Neural progenitor cell (in vitro differentiated cells): ENCODE data around the gene CDK5RAP2. TPM values are rescaled to one million over a fixed set of nuclear protein-coding genes. Genes with fewer than 3 reads are reported as not detected.

Experiments
- DNase-seq: peaks from one replicate; pipeline ENCODE4 v3.0.0-alpha.2; 2016; ENCODE audit warnings: low spot score
- H2AFZ ChIP-seq: fragments of 200-600 bp; sonication (generic); replicated peaks from 2 replicates; pipeline ENCODE4 v1.6.1; 2016; ENCODE audit warnings: antibody characterized with exemption
- H3F3A ChIP-seq: fragments of 200-600 bp; sonication (generic); 2 replicates; pipeline ENCODE4 v1.6.1; 2016; ENCODE audit warnings: antibody characterized with exemption, low read depth
- H3K27ac ChIP-seq: fragments of 200-600 bp; sonication (generic); 2 replicates; pipeline ENCODE4 v1.5.1; 2016; ENCODE audit warnings: mild to moderate bottlenecking
- H3K27me3 ChIP-seq: fragments of 200-600 bp; sonication (generic); 2 replicates; pipeline ENCODE4 v1.6.1; 2016; ENCODE audit warnings: mild to moderate bottlenecking, moderate library complexity
- H3K36me3 ChIP-seq: fragments of 200-600 bp; sonication (generic); 2 replicates; pipeline ENCODE4 v1.5.1; 2016
- H3K4me1 ChIP-seq: fragments of 200-600 bp; sonication (generic); 2 replicates; pipeline ENCODE4 v1.6.1; 2016; ENCODE audit warnings: mixed run types
- H3K4me2 ChIP-seq: fragments of 200-600 bp; sonication (generic); 2 replicates; pipeline ENCODE4 v1.6.1; 2016
- H3K4me3 ChIP-seq: fragments of 200-600 bp; sonication (generic); 2 replicates; pipeline ENCODE4 v1.5.1; 2016
- H3K79me2 ChIP-seq: fragments of 200-600 bp; sonication (generic); 2 replicates; pipeline ENCODE4 v1.6.1; 2016; ENCODE audit warnings: low read depth
- H3K9ac ChIP-seq: fragments of 200-600 bp; sonication (generic); 2 replicates; pipeline ENCODE4 v1.6.1; 2016
- H3K9me3 ChIP-seq: fragments of 200-600 bp; sonication (generic); 2 replicates; pipeline ENCODE4 v1.5.1; 2016; ENCODE audit warnings: low read depth
- H4K20me1 ChIP-seq: fragments of 200-600 bp; sonication (generic); 2 replicates; pipeline ENCODE4 v1.6.1; 2016; ENCODE audit warnings: low read depth
- H3K27ac Mint-ChIP-seq: 3 replicates; pipeline ENCODE4 v1.8.0; 2021; ENCODE audit warnings: mixed read lengths
- H3K27me3 Mint-ChIP-seq: 2 replicates; pipeline ENCODE4 v1.8.0; 2022; ENCODE audit warnings: low read depth, mild to moderate bottlenecking, inconsistent platforms, moderate library complexity, mixed read lengths; ENCODE audit not compliant: insufficient read depth
- H3K36me3 Mint-ChIP-seq: 3 replicates; pipeline ENCODE4 v1.8.0; 2021; ENCODE audit warnings: mixed read lengths
- H3K4me1 Mint-ChIP-seq: 3 replicates; pipeline ENCODE4 v1.8.0; 2021; ENCODE audit warnings: mixed read lengths
- H3K4me3 Mint-ChIP-seq: 3 replicates; pipeline ENCODE4 v1.8.0; 2021; ENCODE audit warnings: mild to moderate bottlenecking, moderate library complexity, mixed read lengths
- H3K9me3 Mint-ChIP-seq: 3 replicates; pipeline ENCODE4 v1.8.0; 2020; ENCODE audit warnings: mixed read lengths
- EZH2 ChIP-seq: fragments of 200-600 bp; sonication (generic); IDR thresholded peaks from 2 replicates; pipeline ENCODE4 v1.6.1; 2017; ENCODE audit warnings: antibody characterized with exemption, mild to moderate bottlenecking, moderate library complexity
- EZH2phosphoT487 ChIP-seq: fragments of 200-600 bp; sonication (generic); IDR thresholded peaks from 2 replicates; pipeline ENCODE4 v1.6.1; 2017; ENCODE audit warnings: antibody characterized with exemption
- total RNA-seq: library from RNA; depleted of rRNA; stranded (reverse); fragments of >200 nt; gene quantifications from 2 replicates; pipeline ENCODE4 v1.2.3, GENCODE V29; 2015; ENCODE audit warnings: low replicate concordance
- TF ChIP-seq, protein P1 (sequence below): fragments of 200-600 bp; sonication (generic); IDR thresholded peaks from 2 replicates; pipeline ENCODE4 v1.5.1; 2017; ENCODE audit warnings: antibody characterized with exemption, mild to moderate bottlenecking

CDK5RAP2 gene
- total RNA-seq, 1 donor from 2014 or later = 62.5 TPM

DNA sequence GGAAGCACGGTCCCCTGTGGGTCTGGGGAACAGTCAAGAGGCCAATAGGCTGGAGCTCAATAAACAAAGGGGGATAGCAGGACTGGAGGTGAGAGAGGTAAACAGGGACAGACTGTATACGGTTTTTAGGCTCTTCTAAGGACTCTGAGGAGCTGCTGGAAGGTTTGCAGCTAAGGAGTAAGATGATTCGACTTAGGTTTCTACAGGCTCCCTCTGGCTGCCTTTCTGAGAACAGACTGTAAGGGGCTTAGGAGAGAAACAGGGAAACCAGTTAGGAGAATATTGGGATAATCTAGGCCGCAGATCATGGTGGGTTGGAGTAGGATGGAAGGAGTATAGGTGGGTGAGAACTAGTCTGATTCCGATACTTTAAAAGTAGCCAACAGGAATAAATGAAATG, 10.4 kb downstream of the CDK5RAP2 start:
- no peak overlapping the region for H3K4me2 ChIP-seq
- peaks cover 4% of the 10 kb centered on the region for H3K36me3 ChIP-seq
- H2AFZ ChIP-seq = no peak overlapping the region
- no peaks in the 10 kb centered on the region for H3K4me1 Mint-ChIP-seq
- peaks cover 50% of the 10 kb centered on the region for H3K79me2 ChIP-seq
- H4K20me1 ChIP-seq = peaks cover 38% of the 10 kb centered on the region
- H3K27ac Mint-ChIP-seq = no peak overlapping the region
- H3K27ac ChIP-seq = no peak overlapping the region
- no peak for TF ChIP-seq EZH2
- no peak for TF ChIP-seq EZH2phosphoT487
- TF ChIP-seq, protein P1, sequence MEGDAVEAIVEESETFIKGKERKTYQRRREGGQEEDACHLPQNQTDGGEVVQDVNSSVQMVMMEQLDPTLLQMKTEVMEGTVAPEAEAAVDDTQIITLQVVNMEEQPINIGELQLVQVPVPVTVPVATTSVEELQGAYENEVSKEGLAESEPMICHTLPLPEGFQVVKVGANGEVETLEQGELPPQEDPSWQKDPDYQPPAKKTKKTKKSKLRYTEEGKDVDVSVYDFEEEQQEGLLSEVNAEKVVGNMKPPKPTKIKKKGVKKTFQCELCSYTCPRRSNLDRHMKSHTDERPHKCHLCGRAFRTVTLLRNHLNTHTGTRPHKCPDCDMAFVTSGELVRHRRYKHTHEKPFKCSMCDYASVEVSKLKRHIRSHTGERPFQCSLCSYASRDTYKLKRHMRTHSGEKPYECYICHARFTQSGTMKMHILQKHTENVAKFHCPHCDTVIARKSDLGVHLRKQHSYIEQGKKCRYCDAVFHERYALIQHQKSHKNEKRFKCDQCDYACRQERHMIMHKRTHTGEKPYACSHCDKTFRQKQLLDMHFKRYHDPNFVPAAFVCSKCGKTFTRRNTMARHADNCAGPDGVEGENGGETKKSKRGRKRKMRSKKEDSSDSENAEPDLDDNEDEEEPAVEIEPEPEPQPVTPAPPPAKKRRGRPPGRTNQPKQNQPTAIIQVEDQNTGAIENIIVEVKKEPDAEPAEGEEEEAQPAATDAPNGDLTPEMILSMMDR = no peak
- H3K9me3 ChIP-seq = no peaks in the 10 kb centered on the region
- no peak overlapping the region for H3K9ac ChIP-seq
- no peaks in the 10 kb centered on the region for H3F3A ChIP-seq
- no peak overlapping the region for H3K4me3 ChIP-seq
- no peak overlapping the region for H3K4me3 Mint-ChIP-seq
- H3K27me3 ChIP-seq = no peaks in the 10 kb centered on the region
- peaks cover 34% of the 10 kb centered on the region for H3K36me3 Mint-ChIP-seq
- no peaks in the 10 kb centered on the region for H3K9me3 Mint-ChIP-seq
- DNase-seq = no peak
- H3K4me1 ChIP-seq = no peaks in the 10 kb centered on the region
- H3K27me3 Mint-ChIP-seq = no peaks in the 10 kb centered on the region

DNA sequence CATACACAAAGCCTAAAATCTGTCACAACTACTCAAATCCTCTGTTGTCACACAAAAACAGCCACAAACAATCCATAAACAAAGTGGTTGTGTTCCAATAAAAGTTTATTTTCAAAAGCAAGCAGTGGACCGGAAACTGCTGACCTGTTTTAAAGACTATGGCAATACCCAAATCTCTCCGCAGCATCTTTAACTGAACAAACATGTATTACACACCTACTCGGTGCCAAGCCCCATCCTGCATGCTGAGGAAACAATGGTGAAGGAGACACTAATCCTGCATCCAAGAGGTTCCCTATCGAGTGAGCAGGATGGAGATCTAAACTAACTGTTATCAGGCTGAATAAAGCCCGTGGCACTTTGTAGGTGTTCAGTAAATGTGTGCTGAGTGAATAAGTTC, 11.2 kb downstream of the CDK5RAP2 start:
- Mint-ChIP-seq H3K4me1 (no peaks in the 10 kb centered on the region), H3K4me3 (no peak overlapping the region), H3K36me3 (peaks cover 37% of the 10 kb centered on the region), H3K27me3 (no peaks in the 10 kb centered on the region), H3K9me3 (no peaks in the 10 kb centered on the region), H3K27ac (no peak overlapping the region)
- Histone ChIP-seq H3K27me3 (no peaks in the 10 kb centered on the region), H3K27ac (no peak overlapping the region), H3K4me3 (no peak overlapping the region), H4K20me1 (peaks cover 35% of the 10 kb centered on the region), H3K79me2 (peaks cover 49% of the 10 kb centered on the region), H3K36me3 (peaks cover 4% of the 10 kb centered on the region), H3F3A (no peaks in the 10 kb centered on the region), H3K9ac (peak overlapping the region; percentile 42), H2AFZ (no peak overlapping the region), H3K4me2 (no peak overlapping the region), H3K9me3 (no peaks in the 10 kb centered on the region), H3K4me1 (no peaks in the 10 kb centered on the region)
- no peak for DNase-seq
- TF ChIP-seq, protein P1 = no peak
- TF ChIP-seq EZH2 (no peak), EZH2phosphoT487 (no peak)

DNA sequence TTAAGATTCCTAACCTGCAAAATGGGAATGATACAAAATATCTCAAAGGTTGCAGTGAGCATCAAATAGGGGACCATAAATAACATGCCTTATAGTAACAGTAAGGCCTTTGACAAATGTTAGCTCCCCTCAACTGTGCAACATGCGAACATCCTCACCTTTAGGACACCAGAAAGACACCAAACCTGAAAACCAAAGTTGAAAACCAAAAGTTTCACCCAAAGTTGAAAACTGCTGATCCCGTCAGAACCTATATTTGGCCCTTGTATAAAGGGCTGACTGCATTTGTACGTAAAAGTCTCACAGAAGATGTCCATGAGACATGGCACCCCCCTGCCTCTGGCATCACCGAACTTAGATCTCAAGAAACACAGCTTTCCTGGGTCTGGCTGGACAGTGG, 12.1 kb downstream of the CDK5RAP2 start:
- H3F3A ChIP-seq = no peaks in the 10 kb centered on the region
- no peak overlapping the region for H3K4me2 ChIP-seq
- TF ChIP-seq EZH2phosphoT487 (no peak), EZH2 (no peak)
- TF ChIP-seq, protein P1 = no peak
- peaks cover 47% of the 10 kb centered on the region for H3K36me3 Mint-ChIP-seq
- no peak overlapping the region for H3K4me3 ChIP-seq
- no peaks in the 10 kb centered on the region for H3K27me3 ChIP-seq
- no peak overlapping the region for H3K27ac Mint-ChIP-seq
- no peak for DNase-seq
- H3K27ac ChIP-seq = no peak overlapping the region
- H3K9me3 ChIP-seq = no peaks in the 10 kb centered on the region
- H3K9ac ChIP-seq = no peak overlapping the region
- H3K79me2 ChIP-seq = peaks cover 49% of the 10 kb centered on the region
- no peak overlapping the region for H3K4me3 Mint-ChIP-seq
- no peaks in the 10 kb centered on the region for H3K27me3 Mint-ChIP-seq
- H4K20me1 ChIP-seq = peaks cover 34% of the 10 kb centered on the region
- H3K36me3 ChIP-seq = peaks cover 4% of the 10 kb centered on the region
- no peaks in the 10 kb centered on the region for H3K4me1 Mint-ChIP-seq
- H3K4me1 ChIP-seq = no peaks in the 10 kb centered on the region
- H2AFZ ChIP-seq = no peak overlapping the region
- no peaks in the 10 kb centered on the region for H3K9me3 Mint-ChIP-seq
